ENCODE data around the gene TEX2.

TEX2 gene

DNA sequence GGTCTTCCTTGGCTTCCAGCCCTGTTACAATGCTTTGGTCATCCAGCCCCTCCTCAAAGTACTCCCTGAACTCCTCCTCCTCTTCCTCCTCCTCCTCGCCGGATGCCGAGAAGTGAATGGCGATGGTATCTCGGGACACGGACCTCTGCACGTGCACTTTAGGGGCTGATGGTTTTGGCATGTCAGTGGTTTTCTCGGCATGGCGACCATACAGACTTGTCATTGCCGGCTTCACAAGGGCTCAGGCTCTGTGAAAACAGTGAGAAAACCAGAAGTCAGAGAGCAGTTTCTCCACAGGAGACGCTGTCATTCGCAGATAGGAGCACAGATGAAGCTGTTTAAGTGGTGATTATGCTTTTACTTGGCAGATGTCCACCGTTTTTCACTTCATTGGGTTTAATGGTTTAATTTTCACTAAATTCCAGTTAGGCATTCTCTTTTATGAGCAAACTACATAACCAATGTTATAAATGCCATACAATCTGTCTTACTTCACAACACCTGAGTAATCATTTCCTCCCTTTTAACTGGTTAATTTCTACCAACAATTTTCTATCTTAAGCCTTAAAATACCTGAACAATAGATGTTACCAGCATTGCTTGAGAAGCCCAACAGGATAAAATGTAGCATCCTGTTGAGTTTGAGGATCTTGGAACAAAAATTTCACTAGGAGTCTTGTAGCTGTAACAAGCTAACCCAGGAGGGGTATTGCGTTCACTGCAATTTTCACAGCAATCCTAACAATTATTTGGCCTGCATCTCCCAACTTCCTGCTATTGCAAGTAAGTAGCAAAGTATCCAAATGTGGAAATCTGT lies 48.9 kb downstream of the TEX2 start:
- peak; percentile 71; the same call in 1 of the 2 replicates for TF ChIP-seq NFIC (IDR thresholded peaks at IDR 0.05)
- TF ChIP-seq CEBPB (IDR thresholded peaks at IDR 0.05): no peak
- TF ChIP-seq FOXM1 (IDR thresholded peaks at IDR 0.05; ENCODE audit: borderline replicate concordance, low read depth): no peak

GRCh38 chr17:64212122-64212521 lies 50.9 kb downstream of the TEX2 start:
- TF ChIP-seq FOXM1 (IDR thresholded peaks at IDR 0.05; ENCODE audit: borderline replicate concordance, low read depth) (no peak), USF1 (IDR thresholded peaks at IDR 0.05) (no peak), MAX (IDR thresholded peaks at IDR 0.05) (no peak), EGR1 (IDR thresholded peaks at IDR 0.05) (no peak), TEAD4 (IDR thresholded peaks at IDR 0.05) (no peak), EP300 (IDR thresholded peaks at IDR 0.05; ENCODE audit: borderline replicate concordance) (no peak), TAF1 (IDR thresholded peaks at IDR 0.05; ENCODE audit: low read depth) (no peak), NFIC (IDR thresholded peaks at IDR 0.05) (no peak), YY1 (IDR thresholded peaks at IDR 0.05; ENCODE audit: low read depth) (no peak), ZBTB7A (IDR thresholded peaks at IDR 0.05; ENCODE audit: low read depth) (no peak)
- TF ChIP-seq, protein P1, sequence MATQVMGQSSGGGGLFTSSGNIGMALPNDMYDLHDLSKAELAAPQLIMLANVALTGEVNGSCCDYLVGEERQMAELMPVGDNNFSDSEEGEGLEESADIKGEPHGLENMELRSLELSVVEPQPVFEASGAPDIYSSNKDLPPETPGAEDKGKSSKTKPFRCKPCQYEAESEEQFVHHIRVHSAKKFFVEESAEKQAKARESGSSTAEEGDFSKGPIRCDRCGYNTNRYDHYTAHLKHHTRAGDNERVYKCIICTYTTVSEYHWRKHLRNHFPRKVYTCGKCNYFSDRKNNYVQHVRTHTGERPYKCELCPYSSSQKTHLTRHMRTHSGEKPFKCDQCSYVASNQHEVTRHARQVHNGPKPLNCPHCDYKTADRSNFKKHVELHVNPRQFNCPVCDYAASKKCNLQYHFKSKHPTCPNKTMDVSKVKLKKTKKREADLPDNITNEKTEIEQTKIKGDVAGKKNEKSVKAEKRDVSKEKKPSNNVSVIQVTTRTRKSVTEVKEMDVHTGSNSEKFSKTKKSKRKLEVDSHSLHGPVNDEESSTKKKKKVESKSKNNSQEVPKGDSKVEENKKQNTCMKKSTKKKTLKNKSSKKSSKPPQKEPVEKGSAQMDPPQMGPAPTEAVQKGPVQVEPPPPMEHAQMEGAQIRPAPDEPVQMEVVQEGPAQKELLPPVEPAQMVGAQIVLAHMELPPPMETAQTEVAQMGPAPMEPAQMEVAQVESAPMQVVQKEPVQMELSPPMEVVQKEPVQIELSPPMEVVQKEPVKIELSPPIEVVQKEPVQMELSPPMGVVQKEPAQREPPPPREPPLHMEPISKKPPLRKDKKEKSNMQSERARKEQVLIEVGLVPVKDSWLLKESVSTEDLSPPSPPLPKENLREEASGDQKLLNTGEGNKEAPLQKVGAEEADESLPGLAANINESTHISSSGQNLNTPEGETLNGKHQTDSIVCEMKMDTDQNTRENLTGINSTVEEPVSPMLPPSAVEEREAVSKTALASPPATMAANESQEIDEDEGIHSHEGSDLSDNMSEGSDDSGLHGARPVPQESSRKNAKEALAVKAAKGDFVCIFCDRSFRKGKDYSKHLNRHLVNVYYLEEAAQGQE (IDR thresholded peaks at IDR 0.05; ENCODE audit: low read depth): no peak

DNA sequence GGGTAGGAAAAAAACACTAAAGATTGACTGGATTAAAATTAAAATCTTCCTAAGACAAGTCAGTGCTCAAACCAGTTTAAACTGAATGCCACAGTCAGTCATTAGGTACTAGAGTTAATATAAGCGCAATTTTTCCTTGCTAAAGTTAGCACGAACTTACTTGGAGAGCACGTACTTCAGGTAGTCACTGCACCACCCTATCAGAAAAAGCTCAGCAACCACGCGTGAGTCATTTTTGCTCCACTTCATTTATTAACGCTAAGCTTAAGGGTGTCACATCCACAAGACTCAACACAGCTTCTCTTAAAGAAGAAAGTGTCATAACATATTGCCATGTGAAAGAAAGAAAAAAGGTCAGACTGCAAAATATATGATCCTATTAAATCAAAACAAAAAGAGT lies 53.1 kb downstream of the TEX2 start:
- TF ChIP-seq FOXM1 (IDR thresholded peaks at IDR 0.05; ENCODE audit: borderline replicate concordance, low read depth) (no peak), YY1 (IDR thresholded peaks at IDR 0.05; ENCODE audit: low read depth) (no peak), TEAD4 (IDR thresholded peaks at IDR 0.05) (no peak)
- TF ChIP-seq, protein P1 (IDR thresholded peaks at IDR 0.05; ENCODE audit: low read depth): no peak

- TF ChIP-seq RAD21 (IDR thresholded peaks at IDR 0.05; ENCODE audit: low read depth): no peak
- TF ChIP-seq TCF12 (IDR thresholded peaks at IDR 0.05; ENCODE audit: low read depth): no peak
These were observed 53.6 kb downstream of the TEX2 start for GRCh38 chr17:64209356-64209941.

DNA sequence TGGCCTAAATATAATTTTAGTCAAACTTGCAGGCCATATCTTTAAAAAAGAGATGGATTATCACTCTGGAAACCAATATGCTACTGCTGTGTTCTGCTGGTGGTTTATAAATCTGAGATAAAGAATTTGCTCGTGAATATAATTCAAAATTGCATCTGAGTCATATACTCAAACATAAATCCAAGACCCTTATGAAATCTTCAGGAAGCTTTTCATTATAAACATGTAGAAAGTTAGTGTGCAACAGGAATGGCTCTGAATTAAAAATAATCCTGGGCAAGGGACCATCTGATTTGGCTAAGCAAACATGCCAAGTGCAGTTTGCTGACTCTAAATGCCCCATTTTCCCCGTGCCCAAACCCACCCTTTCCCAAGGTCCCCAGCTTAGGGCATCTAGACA lies 57.3 kb downstream of the TEX2 start:
- TF ChIP-seq, protein P1 (IDR thresholded peaks at IDR 0.05; ENCODE audit: low read depth): no peak
- TF ChIP-seq RAD21 (IDR thresholded peaks at IDR 0.05; ENCODE audit: low read depth) (no peak), TAF1 (IDR thresholded peaks at IDR 0.05; ENCODE audit: low read depth) (no peak), EP300 (IDR thresholded peaks at IDR 0.05; ENCODE audit: borderline replicate concordance) (no peak), MAX (IDR thresholded peaks at IDR 0.05) (no peak), EGR1 (IDR thresholded peaks at IDR 0.05) (no peak), CEBPB (IDR thresholded peaks at IDR 0.05) (no peak), TEAD4 (IDR thresholded peaks at IDR 0.05) (no peak), USF1 (IDR thresholded peaks at IDR 0.05) (no peak), CREB1 (IDR thresholded peaks at IDR 0.05; ENCODE audit: low read depth) (no peak), FOXM1 (IDR thresholded peaks at IDR 0.05; ENCODE audit: borderline replicate concordance, low read depth) (no peak), NFIC (IDR thresholded peaks at IDR 0.05) (no peak), TCF12 (IDR thresholded peaks at IDR 0.05; ENCODE audit: low read depth) (no peak), ZBTB7A (IDR thresholded peaks at IDR 0.05; ENCODE audit: low read depth) (no peak), YY1 (IDR thresholded peaks at IDR 0.05; ENCODE audit: low read depth) (no peak)
